ENCODE data around the gene PPP1R12C.

DNA sequence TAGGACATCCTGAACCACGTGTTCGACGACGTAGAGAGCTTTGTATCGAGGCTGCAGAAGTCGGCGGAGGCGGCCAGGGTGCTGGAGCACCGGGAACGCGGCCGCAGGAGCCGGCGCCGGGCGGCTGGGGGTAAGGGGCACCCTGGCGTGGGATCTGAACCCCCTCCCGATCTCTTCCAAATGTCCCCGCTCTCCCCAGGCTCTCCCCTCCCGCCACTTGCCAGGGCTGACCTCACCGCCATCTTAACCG is 35.7 kb downstream of the PPP1R12C start:
- TF ChIP-seq CTCF (IDR thresholded peaks at IDR 0.05): no peak
- no peak for TF ChIP-seq EZH2phosphoT487 (IDR thresholded peaks at IDR 0.05)

Data from neural progenitor cell (in vitro differentiated cells).